Astrocyte (in vitro differentiated cells and primary cell): Measurements from ENCODE around the gene CHTOP.

Experiments
- CTCF ChIP-seq: IDR thresholded peaks from 2 replicates; pipeline ENCODE4 v1.5.1; 2011; ENCODE audit warnings: low read depth, mild to moderate bottlenecking, inconsistent platforms, low read length, moderate library complexity; ENCODE audit not compliant: insufficient read depth
- EZH2 ChIP-seq: IDR thresholded peaks from 2 replicates; pipeline ENCODE4 v1.6.1; 2012; ENCODE audit warnings: mild to moderate bottlenecking, low read length, inconsistent platforms; ENCODE audit not compliant: insufficient read depth

DNA sequence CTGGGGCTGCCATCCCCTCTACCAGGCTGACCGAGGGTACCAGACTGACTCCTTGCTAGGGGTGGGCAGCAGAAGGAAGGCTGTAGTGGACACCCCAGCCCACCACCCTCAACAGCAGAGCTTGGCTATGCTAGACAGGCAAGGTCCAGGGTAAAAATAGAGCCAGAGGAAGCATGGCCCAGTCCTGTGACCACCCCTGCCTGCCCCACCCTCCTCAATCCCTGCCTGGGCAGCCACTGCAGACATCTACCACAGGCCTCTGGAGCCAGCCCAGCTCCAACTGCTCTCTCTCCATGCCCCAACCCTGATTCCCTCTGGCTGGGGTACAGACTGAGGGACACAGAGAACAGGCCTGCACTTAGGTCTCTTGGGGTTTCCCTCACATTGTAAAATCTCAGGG lies 3.9 kb upstream of the CHTOP start:
- TF ChIP-seq CTCF, result no peak
- TF ChIP-seq EZH2, result no peak
